ENCODE data around the gene LIPM. TPM values are rescaled to one million over a fixed set of nuclear protein-coding genes. Genes with fewer than 3 reads are reported as not detected.
A peak's percentile ranks its signal among the peaks of the same experiment; 100 is the strongest.

The LIPM gene
- total and polyA plus RNA-seq, 2 experiments from 2014 or later, result not detected

DNA sequence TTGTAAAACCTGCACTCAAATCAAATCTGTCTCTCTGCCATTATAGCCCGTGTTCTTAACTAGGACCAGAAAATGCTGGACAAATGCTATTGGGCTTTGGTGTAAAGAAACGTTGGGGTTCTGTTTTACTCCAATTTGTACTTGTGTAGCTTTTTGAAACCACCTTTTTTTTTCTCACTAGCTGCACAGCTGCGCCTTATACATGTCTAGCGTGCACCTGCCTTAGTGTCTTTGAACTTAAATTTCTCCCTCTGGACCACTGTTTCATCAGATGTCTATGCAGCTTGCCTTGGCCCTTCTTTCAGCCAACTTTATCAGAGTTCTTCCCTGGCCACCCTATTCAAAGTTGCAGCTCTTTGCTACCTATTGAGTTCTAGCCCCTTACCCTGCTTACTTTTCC lies 7.1 kb downstream of the LIPM start:
- H3K4me1 ChIP-seq (ENCODE audit: insufficient read depth), result peaks cover 7% of the 10 kb centered on the region; the same call in 1 of the 2 replicates
- no peaks in the 10 kb centered on the region for H3K79me2 ChIP-seq (ENCODE audit: insufficient read depth)
- TF ChIP-seq EZH2 (IDR thresholded peaks at IDR 0.05; ENCODE audit: insufficient read depth, poor library complexity, severe bottlenecking), result no peak
- TF ChIP-seq EZH2phosphoT487 (IDR thresholded peaks at IDR 0.05; ENCODE audit: insufficient read depth, low read depth), result no peak
- H4K20me1 ChIP-seq (ENCODE audit: insufficient read depth), result no peaks in the 10 kb centered on the region
- H3K4me2 ChIP-seq (ENCODE audit: unreplicated experiment), result no peak overlapping the region
- no peaks in the 10 kb centered on the region for H3K9me3 ChIP-seq (ENCODE audit: low read depth)
- H3K27me3 ChIP-seq (replicated peaks; ENCODE audit: insufficient read depth), result peaks cover 8% of the 10 kb centered on the region; the same call in 1 of the 2 replicates
- no peak overlapping the region for H2AFZ ChIP-seq
- peaks cover 12% of the 10 kb centered on the region; the same call in 1 of the 2 replicates for H3F3A ChIP-seq (ENCODE audit: insufficient read depth)
- no peak overlapping the region for H3K9ac ChIP-seq
- no peaks in the 10 kb centered on the region for H3K9me2 ChIP-seq (ENCODE audit: insufficient read depth)
- 63 to 71% methylated on average over 4 of the region's 4 CpGs for WGBS, 2 experiments (ENCODE audit: low coverage in 1 of 2, low lambda C conversion rate in 2 of 2, missing lambda C conversion rate in 2 of 2)
- DNase-seq, result no peak
- no peak overlapping the region for H3K4me3 ChIP-seq
- H3K27ac ChIP-seq, result no peak overlapping the region
- in situ Hi-C loops (cut with MboI), result loop anchor here (10.0 kb wide), 2 partner anchors 115 to 235 kb away; no protein-coding TSS in a partner anchor
- no peaks in the 10 kb centered on the region for H3K36me3 ChIP-seq (ENCODE audit: low read depth)

DNA sequence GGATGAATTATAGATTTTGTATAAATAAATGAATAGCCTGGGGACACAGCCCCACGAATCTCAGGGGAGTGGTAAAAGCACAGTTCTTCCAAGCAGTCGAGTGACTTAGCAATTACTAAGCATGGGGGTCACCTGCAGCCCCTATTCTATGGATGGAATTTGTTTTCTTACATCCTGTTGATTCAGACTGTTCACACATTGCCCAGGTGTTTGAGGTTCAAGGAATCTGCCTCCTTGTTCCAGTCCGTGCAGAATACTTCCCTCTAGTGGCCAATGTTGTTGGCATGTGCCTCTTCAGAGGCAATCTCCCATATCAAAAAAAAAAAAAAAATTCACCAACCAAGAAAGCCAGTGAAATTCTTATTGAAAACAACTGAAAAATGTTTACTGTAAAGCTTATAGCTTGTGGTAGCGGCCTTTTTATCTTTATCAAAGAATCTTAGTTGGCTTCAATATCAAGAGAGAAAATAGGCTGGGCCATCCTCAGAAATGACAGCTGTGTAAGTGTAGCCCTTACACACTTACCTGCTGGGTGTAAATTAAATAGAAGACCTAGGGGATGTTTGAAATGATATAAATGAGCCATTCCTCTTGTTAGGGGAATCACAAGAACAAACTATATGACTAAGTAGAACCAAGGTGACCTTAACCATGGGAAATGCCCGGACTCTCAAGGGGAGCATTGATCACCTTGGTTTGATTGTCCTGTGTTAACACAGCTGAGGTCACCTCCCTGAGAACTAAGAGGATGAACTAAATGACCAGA lies 7.8 kb downstream of the LIPM start:
- TF ChIP-seq EZH2 (IDR thresholded peaks at IDR 0.05; ENCODE audit: insufficient read depth, poor library complexity, severe bottlenecking) (no peak), EZH2phosphoT487 (IDR thresholded peaks at IDR 0.05; ENCODE audit: insufficient read depth, low read depth) (no peak)
- H3K4me3 ChIP-seq, result no peak overlapping the region
- no peaks in the 10 kb centered on the region for H3K79me2 ChIP-seq (ENCODE audit: insufficient read depth)
- in situ Hi-C loops (cut with MboI), result loop anchor here (10.0 kb wide), 2 partner anchors 116 to 236 kb away; no protein-coding TSS in a partner anchor
- WGBS, 2 experiments (ENCODE audit: low coverage in 1 of 2, low lambda C conversion rate in 2 of 2, missing lambda C conversion rate in 2 of 2), result 29 to 33% methylated on average over 5 of the region's 5 CpGs
- H3K9me2 ChIP-seq (ENCODE audit: insufficient read depth), result no peaks in the 10 kb centered on the region
- peaks cover 2% of the 10 kb centered on the region; the same call in 1 of the 2 replicates for H3K4me1 ChIP-seq (ENCODE audit: insufficient read depth)
- no peaks in the 10 kb centered on the region for H3K36me3 ChIP-seq (ENCODE audit: low read depth)
- peak; percentile 76 for DNase-seq
- H3K4me2 ChIP-seq (ENCODE audit: unreplicated experiment), result no peak overlapping the region
- peaks cover 8% of the 10 kb centered on the region; the same call in 1 of the 2 replicates for H3K27me3 ChIP-seq (replicated peaks; ENCODE audit: insufficient read depth)
- no peak overlapping the region for H3K27ac ChIP-seq
- H3K9me3 ChIP-seq (ENCODE audit: low read depth), result no peaks in the 10 kb centered on the region
- peaks cover 9% of the 10 kb centered on the region; the same call in 1 of the 2 replicates for H3F3A ChIP-seq (ENCODE audit: insufficient read depth)
- no peak overlapping the region for H3K9ac ChIP-seq
- no peaks in the 10 kb centered on the region for H4K20me1 ChIP-seq (ENCODE audit: insufficient read depth)
- no peak overlapping the region for H2AFZ ChIP-seq

DNA sequence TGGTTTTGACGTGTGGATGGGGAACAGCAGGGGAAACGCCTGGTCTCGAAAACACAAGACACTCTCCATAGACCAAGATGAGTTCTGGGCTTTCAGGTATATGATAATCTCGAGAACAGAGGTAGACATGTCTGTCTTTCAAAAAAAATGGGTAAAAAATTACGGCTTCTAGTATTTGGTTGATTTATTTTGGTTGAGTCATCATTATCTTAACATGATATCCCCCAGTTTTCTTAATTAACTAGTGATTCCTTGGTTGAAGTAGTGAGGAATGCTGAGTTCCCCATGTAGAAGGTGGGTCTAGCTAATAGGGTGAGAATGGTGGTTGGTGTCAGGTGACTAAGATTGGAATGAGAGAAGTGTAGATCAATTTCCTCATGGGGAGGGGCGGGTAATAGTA lies 10.7 kb downstream of the LIPM start:
- in situ Hi-C loops (cut with MboI), result loop anchor here (10.0 kb wide), 2 partner anchors 118 to 238 kb away; no protein-coding TSS in a partner anchor
- DNase-seq, result no peak
- Histone ChIP-seq H3K9ac (no peak overlapping the region), H3K4me2 (ENCODE audit: unreplicated experiment) (no peak overlapping the region), H3K4me3 (no peak overlapping the region), H2AFZ (no peak overlapping the region), H3F3A (ENCODE audit: insufficient read depth) (peaks cover 6% of the 10 kb centered on the region; the same call in 1 of the 2 replicates), H4K20me1 (ENCODE audit: insufficient read depth) (no peaks in the 10 kb centered on the region), H3K9me2 (ENCODE audit: insufficient read depth) (no peaks in the 10 kb centered on the region), H3K79me2 (ENCODE audit: insufficient read depth) (no peaks in the 10 kb centered on the region), H3K27ac (no peak overlapping the region), H3K36me3 (ENCODE audit: low read depth) (no peaks in the 10 kb centered on the region), H3K27me3 (replicated peaks; ENCODE audit: insufficient read depth) (peaks cover 8% of the 10 kb centered on the region; the same call in 1 of the 2 replicates), H3K9me3 (ENCODE audit: low read depth) (no peaks in the 10 kb centered on the region), H3K4me1 (ENCODE audit: insufficient read depth) (no peaks in the 10 kb centered on the region)
- TF ChIP-seq EZH2 (IDR thresholded peaks at IDR 0.05; ENCODE audit: insufficient read depth, poor library complexity, severe bottlenecking), result no peak
- 68 to 74% methylated on average over 6 of the region's 6 CpGs for WGBS, 2 experiments (ENCODE audit: low coverage in 1 of 2, low lambda C conversion rate in 2 of 2, missing lambda C conversion rate in 2 of 2)

DNA sequence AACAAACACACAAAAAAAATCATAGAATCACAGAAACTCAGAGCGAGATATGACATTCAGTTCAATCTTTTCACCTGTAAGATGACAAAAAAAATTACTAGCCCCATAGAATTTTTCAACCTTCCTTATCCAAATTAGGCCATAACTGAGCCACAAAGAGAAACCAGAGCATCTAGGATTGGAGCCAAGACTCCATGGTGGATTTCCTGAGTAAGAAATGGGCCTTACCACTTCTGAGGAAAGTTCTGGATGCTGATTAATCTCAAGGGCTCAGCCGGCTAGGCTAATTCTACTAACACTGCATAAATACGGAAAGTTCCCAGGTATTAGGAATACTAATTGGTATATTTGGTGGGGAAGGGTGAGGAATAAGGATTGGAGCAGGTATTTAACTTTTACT lies 16.8 kb downstream of the LIPM start:
- H3K4me2 ChIP-seq (ENCODE audit: unreplicated experiment), result no peak overlapping the region
- no peaks in the 10 kb centered on the region for H3K27me3 ChIP-seq (replicated peaks; ENCODE audit: insufficient read depth)
- H3K9me2 ChIP-seq (ENCODE audit: insufficient read depth), result no peaks in the 10 kb centered on the region
- no peak overlapping the region for H3K27ac ChIP-seq
- peak; percentile 39 for DNase-seq
- H4K20me1 ChIP-seq (ENCODE audit: insufficient read depth), result no peaks in the 10 kb centered on the region
- H3K9ac ChIP-seq, result no peak overlapping the region
- no peak overlapping the region for H2AFZ ChIP-seq
- in situ Hi-C loops (cut with MboI), result loop anchor here (10.0 kb wide), 2 partner anchors 124 to 244 kb away; no protein-coding TSS in a partner anchor
- TF ChIP-seq EZH2phosphoT487 (IDR thresholded peaks at IDR 0.05; ENCODE audit: insufficient read depth, low read depth), result no peak
- no peak for TF ChIP-seq EZH2 (IDR thresholded peaks at IDR 0.05; ENCODE audit: insufficient read depth, poor library complexity, severe bottlenecking)
- no peaks in the 10 kb centered on the region for H3K79me2 ChIP-seq (ENCODE audit: insufficient read depth)
- peaks cover 5% of the 10 kb centered on the region; the same call in 1 of the 2 replicates for H3F3A ChIP-seq (ENCODE audit: insufficient read depth)
- no peaks in the 10 kb centered on the region for H3K36me3 ChIP-seq (ENCODE audit: low read depth)
- 87 to 90% methylated on average over 3 of the region's 3 CpGs for WGBS, 2 experiments (ENCODE audit: low coverage in 1 of 2, low lambda C conversion rate in 2 of 2, missing lambda C conversion rate in 2 of 2)
- no peak overlapping the region for H3K4me3 ChIP-seq
- H3K9me3 ChIP-seq (ENCODE audit: low read depth), result no peaks in the 10 kb centered on the region
- peaks cover 16% of the 10 kb centered on the region for H3K4me1 ChIP-seq (ENCODE audit: insufficient read depth)

Data from GM23248 (cell line).